Activated CD8-positive, alpha-beta memory T cell treated with anti-CD3 and anti-CD28 coated beads, Interleukin-2, amount 50 U/mL, for 24 hours (primary cell): ENCODE results near the gene ADCY9.
"Not testable (repeated sequence)": the region's sequence is repeated elsewhere in the genome, so short reads cannot be mapped to it uniquely, and the experiment has no call there.

Experiments
- DNase-seq: peaks from one replicate; pipeline ENCODE4 v3.0.0-alpha.2; 2020; ENCODE audit errors: extremely low read depth

ADCY9 gene

DNA sequence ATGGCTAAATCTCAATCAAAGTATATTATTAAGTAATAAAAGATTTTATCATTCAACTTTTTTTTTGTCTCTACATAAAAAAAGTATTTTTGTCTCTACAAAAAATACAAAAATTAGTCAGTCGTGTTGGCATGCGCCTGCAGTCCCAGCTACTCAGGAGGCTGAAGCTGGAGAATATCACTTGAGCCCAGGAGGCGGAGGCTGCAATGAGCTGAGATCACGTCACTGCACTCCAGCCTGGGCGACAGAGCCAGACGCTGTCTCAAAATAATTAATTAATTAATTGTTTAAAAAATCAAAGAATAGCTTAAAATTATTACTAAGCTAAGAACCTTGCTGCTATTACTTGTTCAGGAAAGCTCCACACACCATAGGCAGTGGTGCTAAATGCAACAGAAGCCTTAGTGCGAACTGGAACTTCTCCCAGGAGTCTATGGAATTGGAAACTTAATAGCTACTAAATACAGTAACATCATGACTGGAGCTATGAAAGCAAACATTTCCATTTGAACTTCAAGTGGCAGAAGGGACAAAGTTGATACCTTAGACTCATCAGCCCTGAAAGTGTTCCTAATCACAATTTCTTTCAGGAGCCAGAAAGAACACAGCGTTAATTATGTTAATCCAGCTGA is 22.6 kb downstream of the ADCY9 start:
- DNase-seq = no peak

DNA sequence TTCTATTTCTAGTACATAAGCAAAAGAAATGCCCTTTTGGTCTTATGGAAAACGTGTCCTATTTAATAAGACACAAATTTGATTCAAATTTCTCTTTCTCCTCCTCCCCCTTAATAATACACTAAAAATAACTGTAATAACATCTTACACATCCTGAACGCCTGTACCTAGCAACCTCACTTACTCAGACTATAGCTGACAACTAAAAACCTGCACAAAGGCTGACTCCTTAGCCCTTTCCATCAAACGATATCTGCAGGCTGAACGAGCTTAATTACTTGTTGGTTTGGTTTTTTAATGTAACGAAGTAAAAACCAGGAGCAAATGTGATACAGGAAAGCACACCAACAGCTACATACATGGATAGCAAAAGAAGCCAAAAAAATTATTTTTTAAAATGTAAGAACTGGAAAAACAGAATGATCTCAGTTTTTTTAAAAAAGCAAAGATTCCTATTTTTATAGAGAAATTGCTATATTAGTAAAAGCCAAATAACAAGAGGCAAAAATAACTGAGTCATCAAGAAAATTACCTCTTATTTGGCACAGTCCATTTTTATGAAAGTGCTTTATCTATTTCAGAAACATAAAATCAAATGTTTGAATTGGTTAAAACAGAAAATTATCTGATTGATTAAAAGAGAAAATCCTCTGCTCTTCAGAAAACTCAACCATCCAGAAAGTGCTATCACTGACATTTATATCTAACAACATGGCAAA is 23.5 kb downstream of the ADCY9 start:
- DNase-seq = no peak

DNA sequence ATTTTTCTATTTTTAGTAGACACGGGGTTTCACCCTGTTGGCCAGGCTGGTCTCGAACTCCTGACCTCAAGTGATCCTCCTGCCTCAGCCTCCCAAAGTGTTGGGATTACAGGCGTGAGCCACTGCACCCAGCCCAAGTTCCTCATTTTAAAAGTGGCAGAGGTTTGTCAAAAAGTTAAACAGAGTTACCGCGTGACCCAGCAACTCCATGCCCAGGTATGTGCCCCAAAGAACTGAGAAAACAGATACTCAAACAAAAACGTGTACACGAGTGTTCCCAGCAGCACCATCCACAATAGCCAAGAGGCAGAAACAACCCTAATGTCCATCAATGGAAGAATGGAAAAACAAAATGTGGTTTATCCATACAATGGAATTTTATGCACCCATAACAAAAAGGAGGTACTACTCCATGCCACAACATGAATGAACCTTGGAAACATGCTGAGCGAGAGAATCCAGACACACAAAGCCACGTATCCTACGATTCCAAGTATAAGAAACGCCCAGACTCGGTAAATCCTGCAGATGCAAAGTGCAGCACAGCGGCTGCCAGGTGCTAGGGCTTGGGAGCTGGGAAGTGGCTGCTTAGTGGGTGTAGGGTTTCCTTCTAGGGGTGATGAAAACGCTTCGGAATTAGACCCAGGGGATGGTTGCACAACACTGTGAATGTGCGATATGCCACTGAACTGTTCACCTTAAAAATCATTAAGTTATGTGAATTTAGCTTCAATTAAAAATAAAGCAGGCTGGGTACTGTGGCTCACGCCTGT is 24.8 kb downstream of the ADCY9 start:
- DNase-seq = no peak

DNA sequence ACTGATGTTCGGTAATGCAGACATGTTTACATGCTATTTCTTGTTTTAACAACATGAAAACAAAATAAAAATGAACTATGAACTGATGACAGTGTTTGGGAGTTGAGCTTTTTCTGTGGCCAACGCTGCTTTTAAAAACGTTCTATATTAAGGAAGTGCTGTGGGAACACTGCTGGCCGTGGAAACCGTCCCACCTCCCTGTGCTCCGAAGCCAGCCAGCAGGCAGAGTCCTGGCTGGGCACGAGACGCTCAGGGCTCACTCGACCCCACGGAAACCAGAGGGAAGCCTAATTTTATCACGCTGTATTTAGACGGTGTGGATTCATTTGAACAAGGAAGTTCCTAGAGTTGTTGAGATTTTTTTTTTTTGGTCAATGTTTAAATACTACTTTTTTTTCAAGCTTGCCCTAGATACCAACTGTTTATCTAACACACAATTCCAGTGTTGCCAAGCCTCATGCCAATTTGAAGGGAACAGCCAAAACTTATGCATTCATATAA is 25.8 kb downstream of the ADCY9 start:
- DNase-seq = no peak

DNA sequence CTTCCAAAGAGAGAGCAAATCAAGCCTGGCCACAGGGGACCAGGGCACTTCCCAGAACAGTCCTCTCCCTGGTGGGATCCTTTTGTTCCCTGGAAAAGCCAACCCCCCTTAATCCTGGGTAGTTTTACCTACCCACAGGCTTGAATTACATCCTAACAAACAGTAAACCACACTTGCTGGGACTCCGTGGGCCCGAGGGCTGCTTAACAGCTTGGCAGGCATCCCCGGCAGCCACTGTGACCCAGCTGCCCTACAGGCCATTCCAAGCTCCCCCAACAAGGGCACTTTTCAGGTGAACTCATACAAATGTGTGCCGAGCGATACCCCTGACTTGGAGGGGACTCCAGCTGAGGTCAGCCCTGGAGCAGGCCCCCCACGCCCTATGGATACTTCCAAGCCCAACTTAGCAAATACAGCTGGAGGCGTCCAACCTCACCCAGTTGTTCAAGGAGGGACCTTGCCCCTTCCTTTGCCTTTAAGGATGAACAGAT is 26.4 kb downstream of the ADCY9 start:
- no peak for DNase-seq

DNA sequence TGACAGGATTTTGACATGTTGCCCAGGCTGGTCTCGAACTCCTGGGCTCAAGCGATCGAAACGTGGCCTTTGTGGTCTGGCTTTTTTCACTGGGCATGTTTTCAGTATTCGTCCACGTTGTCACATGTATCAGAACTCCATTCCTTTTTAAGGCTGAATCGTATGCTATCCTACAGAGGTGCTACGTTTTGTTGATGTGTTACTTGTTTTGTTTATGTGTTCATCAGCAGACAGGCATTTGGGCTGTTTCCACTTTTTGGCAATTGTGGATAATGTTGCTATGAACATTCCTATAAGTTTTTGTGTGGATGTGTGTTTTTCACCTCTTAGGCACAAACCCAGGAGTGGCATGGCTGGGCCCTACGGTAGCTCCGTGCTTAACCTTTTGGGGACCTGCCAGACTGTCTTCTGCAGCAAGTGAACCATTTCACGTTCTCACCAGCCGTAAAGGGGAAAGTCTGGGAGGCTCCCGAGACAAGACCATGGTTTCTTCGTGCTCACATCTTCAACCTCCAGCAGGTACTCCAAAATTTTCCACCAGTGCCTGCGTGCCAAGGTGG is 26.9 kb downstream of the ADCY9 start:
- no peak for DNase-seq

DNA sequence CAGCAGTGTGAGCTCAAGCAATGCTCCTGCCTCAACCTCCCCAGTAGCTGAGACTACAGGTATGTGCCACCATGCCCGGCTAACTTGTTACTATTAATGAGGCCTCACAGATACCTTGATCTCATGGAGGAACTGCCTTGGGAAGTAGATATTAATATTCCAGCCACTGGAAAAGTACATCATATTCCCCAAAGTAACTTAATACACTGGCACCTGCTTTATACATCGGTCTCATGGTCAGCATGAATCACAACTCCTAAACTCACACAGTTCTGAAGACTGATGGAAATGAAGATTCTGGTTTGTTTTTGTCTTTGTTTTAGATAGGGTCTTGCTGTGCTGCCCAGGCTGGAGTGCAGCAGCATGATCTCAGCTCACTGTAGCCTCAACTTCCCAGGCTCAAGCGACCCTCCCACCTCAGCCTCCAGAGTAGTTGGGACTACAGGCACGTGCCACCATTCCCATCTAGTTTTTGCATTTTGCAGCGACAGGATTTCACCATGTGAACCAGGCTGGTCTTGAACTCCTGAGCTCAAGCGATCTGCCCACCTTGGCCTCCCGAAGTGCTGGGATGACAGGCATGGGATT is 28.2 kb downstream of the ADCY9 start:
- no peak for DNase-seq

DNA sequence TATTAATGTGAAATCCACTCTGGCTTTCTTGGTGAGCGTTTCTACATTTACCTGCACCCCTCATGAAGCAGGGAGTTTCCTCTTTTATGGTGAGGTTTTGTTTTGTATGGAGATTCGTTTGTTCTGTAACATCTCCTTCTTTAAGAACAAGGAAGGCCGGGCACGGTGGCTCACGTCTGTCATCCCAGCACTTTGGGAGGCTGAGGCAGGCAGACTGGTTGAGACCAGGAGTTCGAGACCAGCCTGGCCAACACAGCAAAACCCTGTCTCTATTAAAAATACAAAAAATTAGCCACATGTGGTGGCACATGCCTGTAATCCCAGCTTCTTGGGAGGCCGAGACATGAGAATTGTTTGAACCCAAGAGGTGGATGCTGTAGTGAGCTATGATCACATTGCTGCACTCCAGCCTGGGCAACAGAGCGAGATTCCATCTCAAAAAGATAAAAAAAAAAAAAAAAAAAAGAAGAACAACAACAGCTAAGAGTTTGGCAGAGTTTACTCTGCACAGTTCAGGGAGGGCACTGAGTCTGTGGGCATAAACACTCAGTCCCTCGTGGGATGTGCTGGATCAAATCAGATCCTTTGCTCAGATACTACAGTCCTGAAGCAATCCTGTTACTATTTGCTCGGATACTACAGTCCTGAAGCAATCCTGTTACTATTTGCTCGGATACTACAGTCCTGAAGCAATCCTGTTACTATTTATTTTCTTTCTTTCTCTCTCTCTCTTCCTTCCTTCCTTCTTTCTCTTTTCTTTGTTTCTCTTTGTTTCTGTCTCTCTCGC is 28.9 kb downstream of the ADCY9 start:
- DNase-seq = no peak

DNA sequence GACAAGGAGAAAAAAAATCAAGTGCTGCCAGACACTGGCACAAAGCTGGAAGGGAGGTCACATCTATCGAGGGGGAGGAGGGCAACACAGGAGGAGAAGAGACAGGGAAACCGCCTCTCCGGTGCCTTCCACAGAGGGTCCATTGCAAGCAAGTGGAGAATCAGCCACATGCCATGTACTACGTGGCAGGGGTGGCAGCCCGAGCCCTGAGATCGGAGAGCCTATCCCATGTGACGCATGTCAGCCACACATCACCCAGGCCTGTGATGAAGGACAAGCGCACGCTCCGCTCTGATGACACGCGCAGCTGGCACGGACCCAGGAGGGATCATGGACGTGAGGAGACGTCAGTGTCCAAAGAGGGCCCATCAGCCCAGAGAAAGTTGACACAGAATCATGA is 30.1 kb downstream of the ADCY9 start:
- DNase-seq = no peak

DNA sequence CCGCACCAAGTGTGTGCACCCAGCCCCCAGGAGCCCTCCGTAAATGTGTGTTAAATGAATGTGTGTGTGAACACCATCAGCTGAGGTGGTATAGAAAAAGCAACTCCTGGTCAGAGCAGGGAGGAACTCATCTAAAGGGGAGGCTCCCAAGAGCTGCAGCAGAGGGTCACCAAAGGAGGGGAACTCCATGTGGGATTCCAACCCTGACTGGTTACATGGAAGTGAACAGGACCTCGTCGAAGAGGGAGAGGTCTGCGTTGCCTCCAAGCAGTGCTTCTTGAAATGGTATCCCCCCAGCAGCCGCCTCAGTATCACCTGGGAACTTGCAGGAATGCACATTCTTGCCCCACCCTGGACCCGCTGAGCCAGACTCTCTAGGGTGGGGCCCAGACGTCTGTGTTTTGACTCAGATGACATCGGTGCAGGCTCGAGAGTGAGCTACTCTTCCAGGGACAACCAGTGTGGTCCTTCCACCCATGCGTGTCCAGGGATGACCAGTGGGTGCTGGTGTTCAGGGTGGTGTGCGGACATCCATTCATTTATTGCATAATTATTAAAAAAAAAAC is 30.8 kb downstream of the ADCY9 start:
- no peak for DNase-seq

DNA sequence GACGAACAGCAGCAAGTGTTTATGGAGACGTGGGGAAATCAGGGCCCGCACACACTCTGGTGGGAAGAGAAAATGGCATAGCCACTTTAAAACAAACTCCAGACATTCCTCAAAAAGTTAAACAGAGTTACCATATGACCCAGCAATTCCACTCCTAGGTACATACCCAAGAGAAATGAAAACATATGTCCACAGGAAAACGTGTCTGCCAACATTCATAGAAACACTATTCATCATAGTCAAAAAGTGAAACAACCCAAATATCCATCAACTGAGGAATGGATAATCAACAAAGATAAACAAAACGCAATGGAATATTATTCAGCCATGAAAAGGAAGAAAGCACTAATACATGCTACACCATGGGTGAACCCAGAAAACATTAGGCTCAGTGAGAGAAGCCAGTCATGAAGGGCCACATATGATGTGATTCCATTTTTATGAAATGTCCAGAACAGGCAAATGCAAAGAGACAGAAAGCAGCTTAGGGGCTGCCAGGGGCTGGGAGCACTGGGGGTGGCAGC is 32.8 kb downstream of the ADCY9 start:
- DNase-seq = no peak

DNA sequence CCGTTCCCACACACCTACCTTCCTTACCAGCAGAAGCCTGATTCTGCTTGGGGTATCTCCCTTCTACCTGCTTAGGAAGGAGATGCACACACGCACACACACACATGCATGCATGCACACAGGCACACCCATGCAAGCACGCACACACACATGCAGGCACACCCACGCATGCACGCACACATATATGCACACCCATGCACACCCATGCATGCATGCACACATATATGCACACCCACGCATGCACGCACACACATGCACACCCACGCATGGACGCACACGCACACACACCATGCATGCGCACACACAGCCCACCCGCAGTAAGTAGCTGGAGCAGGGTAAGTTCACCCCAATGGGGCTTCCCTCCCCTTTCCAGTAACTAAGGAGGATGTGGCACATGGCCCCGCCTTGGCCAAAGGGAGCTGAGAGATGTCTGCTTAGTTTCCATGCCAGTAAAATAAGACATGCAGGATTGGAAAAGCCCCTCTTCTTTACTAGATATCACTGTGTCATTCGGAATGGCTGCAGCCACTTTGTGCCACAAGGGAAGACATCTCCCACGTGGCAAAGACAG is 33.7 kb downstream of the ADCY9 start:
- no peak for DNase-seq

DNA sequence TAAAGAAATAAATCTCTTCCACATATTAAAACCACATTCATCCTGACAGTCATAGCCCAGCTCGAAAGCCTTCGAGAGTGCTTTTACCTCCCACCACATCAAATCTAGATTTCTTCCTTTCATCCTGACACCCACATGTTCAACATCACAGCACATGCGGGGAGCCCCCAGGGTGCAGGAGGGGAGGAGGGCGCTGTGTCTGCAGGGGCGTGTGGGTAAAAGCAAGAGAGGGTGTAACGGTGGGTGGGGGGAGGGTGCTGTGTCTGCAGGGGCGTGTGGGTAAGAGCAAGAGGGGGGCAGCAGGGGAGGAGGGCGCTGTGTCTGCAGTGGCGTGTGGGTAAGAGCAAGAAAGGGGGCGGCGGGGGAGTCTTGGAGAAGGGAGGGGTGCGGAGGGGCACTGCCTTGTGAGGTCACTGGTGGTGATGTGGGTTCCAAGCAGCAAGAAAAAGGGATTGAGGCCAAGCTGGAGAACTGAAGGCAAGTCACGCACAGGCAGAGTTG is 34.7 kb downstream of the ADCY9 start:
- DNase-seq = no peak

DNA sequence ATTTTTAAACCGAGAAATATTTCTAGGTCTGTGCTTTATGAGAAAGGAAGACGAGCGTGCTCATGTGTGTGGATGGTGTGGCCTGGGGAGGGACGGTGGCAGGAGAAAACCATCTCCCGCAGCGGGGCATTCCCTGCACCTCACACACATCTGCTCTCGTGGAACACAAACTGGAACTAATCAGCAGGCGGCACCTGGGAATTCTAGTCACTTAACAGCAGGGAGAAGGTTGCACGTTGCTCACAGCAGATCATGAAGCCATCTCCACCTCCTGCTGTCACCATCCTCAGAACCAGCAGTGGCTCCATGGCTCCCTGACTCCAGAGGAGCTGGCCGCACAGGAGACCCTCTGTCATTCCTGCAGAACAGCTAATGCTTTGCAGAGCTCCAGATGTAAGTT is 35.2 kb downstream of the ADCY9 start:
- no peak for DNase-seq

DNA sequence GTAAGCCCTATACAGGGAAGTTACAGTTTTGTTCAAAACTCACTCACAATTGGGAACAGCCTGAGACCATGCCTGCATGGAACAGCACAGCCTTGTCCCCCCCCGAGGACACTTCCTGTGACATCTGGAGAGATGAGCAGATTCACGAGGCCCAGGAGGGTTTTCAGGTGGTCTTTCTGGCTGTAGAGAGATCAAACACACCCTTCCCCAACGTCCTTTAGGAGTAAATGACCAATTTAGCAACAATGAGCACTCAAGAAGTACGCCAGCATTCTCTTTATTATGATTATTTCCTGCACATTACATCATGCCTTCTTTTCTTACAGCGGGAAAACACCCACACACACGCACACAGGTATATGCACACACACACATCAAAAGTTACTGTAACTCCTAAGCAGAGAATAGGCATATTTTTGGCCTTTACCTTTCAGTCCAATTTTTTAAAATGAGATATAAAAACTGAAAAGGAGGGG is 39.0 kb downstream of the ADCY9 start:
- no peak for DNase-seq

DNA sequence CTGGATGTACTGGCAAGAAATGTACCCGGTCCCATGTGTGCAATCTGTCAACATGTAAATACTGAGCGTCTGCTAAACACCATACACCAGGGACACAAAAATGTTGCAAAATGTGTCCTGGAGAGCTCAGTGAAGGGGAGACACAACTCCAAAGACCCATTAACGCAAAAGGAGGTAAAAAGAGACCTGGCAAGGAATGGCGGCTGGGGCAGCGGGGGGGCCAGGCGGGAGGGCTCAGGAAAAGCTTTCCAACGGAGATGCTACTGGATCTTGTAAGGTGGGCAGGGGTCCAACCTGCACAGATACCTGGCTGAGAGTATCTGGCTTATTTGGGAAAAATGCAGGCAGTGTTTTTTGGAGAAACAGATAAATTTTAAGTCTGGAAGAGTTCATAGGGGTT is 40.7 kb downstream of the ADCY9 start:
- DNase-seq = no peak

DNA sequence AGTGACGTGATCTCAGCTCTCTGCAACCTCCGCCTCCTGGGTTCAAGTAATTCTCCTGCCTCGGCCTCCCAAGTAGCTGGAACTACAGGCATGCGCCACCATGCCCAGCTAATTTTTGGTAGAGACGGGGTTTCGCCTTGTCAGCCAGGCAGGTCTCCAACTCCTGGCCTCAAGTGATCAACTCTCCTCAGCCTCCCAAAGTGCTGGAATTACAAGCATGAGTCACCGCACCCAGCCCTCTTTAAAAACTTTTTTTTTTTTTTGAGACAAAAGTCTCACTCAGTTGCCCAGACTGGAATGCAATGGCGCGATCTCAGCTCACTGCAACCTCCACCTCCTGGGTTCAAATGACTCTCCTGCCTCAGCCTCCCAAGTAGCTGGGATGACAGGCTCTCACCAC is 43.1 kb downstream of the ADCY9 start:
- DNase-seq = not testable (repeated sequence)

DNA sequence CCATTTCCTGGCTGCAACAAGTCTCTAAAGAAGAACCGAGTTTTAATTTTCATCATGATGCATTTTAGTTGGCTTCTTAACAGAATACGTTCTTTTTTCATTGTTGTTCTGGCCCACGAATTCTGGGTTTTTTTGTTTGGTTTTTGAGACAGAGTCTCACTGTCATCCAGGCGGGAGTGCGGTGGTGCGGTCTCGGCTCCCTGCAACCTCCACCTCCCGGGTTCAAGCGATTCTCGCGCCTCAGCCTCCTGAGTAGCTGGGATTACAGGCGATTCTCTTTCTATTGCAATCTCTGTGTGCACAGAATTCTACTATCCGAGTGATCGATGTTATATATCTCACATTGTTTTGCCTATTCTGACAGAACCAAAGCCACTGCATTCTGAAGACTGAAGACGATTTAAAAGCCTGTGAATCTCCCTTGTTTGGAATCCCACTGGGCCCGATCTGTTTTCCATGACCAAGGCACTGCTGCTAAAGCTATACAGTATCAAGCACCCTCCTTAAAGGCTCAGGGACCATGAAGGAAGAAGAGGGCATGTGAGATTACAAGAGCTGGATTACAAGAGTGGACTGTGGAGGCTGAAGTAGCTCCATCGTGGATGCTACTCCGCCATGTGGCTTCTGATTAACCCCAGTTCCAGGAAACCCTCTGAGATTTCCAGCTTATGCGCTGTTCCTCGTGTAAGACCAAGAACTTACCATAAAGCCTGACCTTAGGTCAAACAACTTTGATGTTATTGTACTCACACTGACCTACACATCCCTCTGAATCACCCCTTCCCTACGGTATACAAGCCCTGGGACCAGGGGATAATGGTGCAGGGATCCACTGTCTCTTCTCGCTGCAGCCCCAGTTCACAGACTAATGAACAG is 44.3 kb downstream of the ADCY9 start:
- DNase-seq = no peak

DNA sequence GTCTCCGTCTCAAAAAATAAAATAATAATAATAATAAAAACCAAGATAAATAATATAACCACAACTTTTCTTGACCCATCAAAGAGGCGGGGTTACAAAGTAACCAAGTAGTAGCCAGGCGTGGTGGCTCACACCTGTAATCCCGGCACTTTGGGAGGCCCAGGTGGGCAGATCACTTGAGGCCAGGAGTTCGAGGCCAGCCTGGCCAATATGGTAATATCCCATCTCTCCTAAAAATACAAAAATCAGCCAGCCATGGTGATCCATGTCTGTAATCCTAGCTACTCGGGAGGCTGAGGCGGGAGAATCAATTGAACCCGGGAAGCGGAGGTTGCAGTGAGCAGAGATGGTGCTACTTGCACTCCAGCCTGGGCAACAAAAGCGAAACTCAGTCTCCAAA is 45.3 kb downstream of the ADCY9 start:
- no peak for DNase-seq
